K562 (cell line): Measurements from ENCODE around the gene MRPS5. TPM values are rescaled to one million over a fixed set of nuclear protein-coding genes. Genes with fewer than 3 reads are reported as not detected.

Source experiments
- ATAC-seq: fragments of 200-7000 bp; cut with Tn5 transposase; 3 replicates; pipeline ENCODE4 v1.9.1; 2020; ENCODE audit warnings: moderate library complexity
- BruUV-seq: library from RNA; stranded (reverse); fragments of 400-500 nt; replicated peaks from 2 replicates; lab custom pipeline; 2021; lab: Mats Ljungman, UMichigan
- CTCF ChIA-PET: fragments of 300-600 bp; formaldehyde crosslinking; extraction: SDS; loops from one replicate; lab custom pipeline; 2021; ENCODE audit warnings: low intra/inter-chr PET ratio; lab: Yijun Ruan, JAX
- POLR2A ChIA-PET: fragments of 300-600, 350-650 bp; sonication (Branson Sonifier 250); formaldehyde crosslinking; extraction: SDS; loops from one replicate; lab custom pipeline; 2021; ENCODE audit warnings: antibody characterized with exemption, inconsistent platforms; lab: Yijun Ruan, JAX
- DNase-seq, 4 experiments: peaks; one replicate each; pipeline versions ENCODE4 v3.0.0 to v3.0.0-alpha.2; 2011 to 2018; ENCODE audit warnings: low spot score in 3 of 4, mixed read lengths in 3 of 4; ENCODE audit errors: extremely low read depth in 1 of 4
- FAIRE-seq: peaks from 2 replicates; lab custom pipeline; 2011; peaks lifted over from hg19 to GRCh38; lab: Jason Lieb, UNC
- H2AFZ ChIP-seq: 2 replicates; pipeline ENCODE4 v1.6.0; 2011; ENCODE audit warnings: low read depth, low read length, control low read depth, inconsistent platforms
- H3K27ac ChIP-seq: fragments of 200-600 bp; 3 replicates; pipeline ENCODE4 v1.8.0; 2011; ENCODE audit warnings: low read depth, mild to moderate bottlenecking, control low read depth, inconsistent platforms, low read length, moderate library complexity, mixed read lengths; ENCODE audit errors: extremely low read depth
- H3K27me3 ChIP-seq, 2 experiments: fragments of 300-600 bp in 1 of 2; 2 replicates in 1 of 2; 3 replicates in 1 of 2; pipeline versions ENCODE4 v1.6.0 to v1.8.0; 2011; ENCODE audit warnings: inconsistent platforms in 2 of 2, low read length in 2 of 2, mild to moderate bottlenecking in 1 of 2, mixed read lengths in 1 of 2, moderate library complexity in 1 of 2; ENCODE audit not compliant: control insufficient read depth in 2 of 2, insufficient read depth in 2 of 2
- H3K36me3 ChIP-seq: fragments of 300-600 bp; 3 replicates; pipeline ENCODE4 v1.8.0; 2011; ENCODE audit warnings: mild to moderate bottlenecking, low read length, inconsistent platforms; ENCODE audit not compliant: control insufficient read depth, insufficient read depth
- H3K4me1 ChIP-seq, 2 experiments: fragments of 200-600 bp in 1 of 2; replicated peaks in 1 of 2; 2 replicates in 1 of 2; 3 replicates in 1 of 2; pipeline versions ENCODE4 v1.5.1 to v1.8.0; 2011; ENCODE audit warnings: inconsistent platforms in 2 of 2, low read length in 2 of 2, mild to moderate bottlenecking in 1 of 2, mixed read lengths in 1 of 2, moderate library complexity in 1 of 2; ENCODE audit not compliant: control insufficient read depth in 2 of 2, insufficient read depth in 2 of 2
- H3K4me2 ChIP-seq: 2 replicates; pipeline ENCODE4 v1.6.1; 2011; ENCODE audit warnings: low read length, control low read depth, inconsistent platforms, mixed read lengths; ENCODE audit not compliant: insufficient read depth
- H3K4me3 ChIP-seq: fragments of 200-600 bp; sonication (generic), shearing (Covaris generic); 2 replicates; pipeline ENCODE4 v1.5.1; 2016; ENCODE audit warnings: control low read depth, inconsistent platforms
- H3K79me2 ChIP-seq: fragments of 200-600 bp; 3 replicates; pipeline ENCODE4 v1.8.0; 2011; ENCODE audit warnings: low read length, inconsistent platforms; ENCODE audit not compliant: control insufficient read depth, insufficient read depth
- H3K9ac ChIP-seq, 2 experiments: 2 replicates each; pipeline versions ENCODE4 v1.6.0 to v1.6.1; 2011; ENCODE audit warnings: low read depth in 2 of 2, low read length in 2 of 2, control low read depth in 1 of 2, inconsistent platforms in 1 of 2, mild to moderate bottlenecking in 1 of 2, mixed read lengths in 1 of 2; ENCODE audit not compliant: insufficient read depth in 1 of 2
- H3K9me1 ChIP-seq: one replicate; pipeline ENCODE4 v1.6.0; 2011; ENCODE audit warnings: inconsistent platforms, mild to moderate bottlenecking, low read length, moderate library complexity; ENCODE audit not compliant: control insufficient read depth, insufficient read depth
- H3K9me3 ChIP-seq: replicated peaks from 2 replicates; pipeline ENCODE4 v1.5.1; 2011; ENCODE audit warnings: low read depth, low read length, inconsistent platforms; ENCODE audit not compliant: control insufficient read depth, insufficient read depth
- H4K20me1 ChIP-seq: replicated peaks from 2 replicates; pipeline ENCODE4 v1.6.1; 2011; ENCODE audit warnings: low read length, inconsistent platforms, mixed read lengths; ENCODE audit not compliant: control insufficient read depth, insufficient read depth
- CAMTA2 ChIP-seq: fragments of 250-450 bp; sonication (Bioruptor Pico); conservative IDR thresholded peaks from 2 replicates; pipeline ENCODE4 v1.5.1; 2022
- HOXB6 ChIP-seq: fragments of 250-450 bp; sonication (Bioruptor Pico); IDR thresholded peaks from 2 replicates; pipeline ENCODE4 v1.5.1; 2022; ENCODE audit warnings: mild to moderate bottlenecking, borderline replicate concordance
- RBM25 ChIP-seq: fragments of 200-400 bp; formaldehyde crosslinking; IDR thresholded peaks from 2 replicates; pipeline ENCODE4 v1.6.1; 2018; ENCODE audit warnings: low read length, low read depth, moderate library complexity; ENCODE audit not compliant: severe bottlenecking
- WGBS: fragments of 100-300 bp; shearing (Covaris generic); methylation state at CpG from one replicate; pipeline ENCODE4 v1.1.6; 2016; ENCODE audit warnings: low coverage, mixed read lengths; ENCODE audit not compliant: insufficient coverage; ENCODE audit errors: missing lambda C conversion rate; 5-methylcytosine and 5-hydroxymethylcytosine counted together
- in situ Hi-C: fragments of 300-500 bp; cut with MboI; formaldehyde crosslinking; loops from 4 replicates; pipeline ENCODE4 v1.15.0; 2018; ENCODE audit warnings: inconsistent platforms, mixed read lengths
- intact Hi-C: fragments of 100-400 bp; cut with micrococcal nuclease; formaldehyde crosslinking; loops from 2 replicates; pipeline ENCODE4 v1.14.2; 2022
- polyA plus RNA-seq, 8 experiments: library from polyadenylated mRNA; depleted of rRNA in 4 of 8; stranded (reverse) in 5 of 8; unstranded in 3 of 8; fragments of >200 nt; fragmentation: Nextera tagmentation in 2 of 8; fragmentation: Illumina TruSeq in 1 of 8; extraction: Ambion mirVana in 2 of 8; extraction: Trizol in 1 of 8; gene quantifications; 2 replicates each; pipeline versions ENCODE4 v1.2.1 to v1.2.3, GENCODE V29; 2011 to 2014; ENCODE audit warnings: inconsistent platforms in 1 of 8, missing spikeins in 1 of 8
- total RNA-seq, 7 experiments: library from RNA; depleted of rRNA in 6 of 7; stranded (reverse); fragments of >200 nt in 6 of 7; fragmentation: Illumina TruSeq in 2 of 7; extraction: Trizol in 2 of 7; gene quantifications; 2 replicates each; pipeline versions ENCODE4 v1.2.1 to v1.2.3, GENCODE V29; 2011 to 2021; ENCODE audit warnings: low replicate concordance in 1 of 7
- TF ChIP-seq, protein P1 (sequence below): fragments of 450-650 bp; conservative IDR thresholded peaks from 2 replicates; pipeline ENCODE4 v1.6.1; 2016; ENCODE audit warnings: missing genetic modification characterization, low read depth, mild to moderate bottlenecking, control low read depth, missing compliant biosample characterization
- TF ChIP-seq, protein P2 (sequence below): fragments of 450-650 bp; formaldehyde crosslinking; IDR thresholded peaks from 2 replicates; pipeline ENCODE4 v1.4.0; 2022; ENCODE audit warnings: missing genetic modification characterization

MRPS5 gene
- total and polyA plus RNA-seq, 9 of the 15 experiments (the other 6 are each of a cell fraction or from before 2014, with no cell fraction given), result 85.0 to 162 (median 118) TPM

DNA sequence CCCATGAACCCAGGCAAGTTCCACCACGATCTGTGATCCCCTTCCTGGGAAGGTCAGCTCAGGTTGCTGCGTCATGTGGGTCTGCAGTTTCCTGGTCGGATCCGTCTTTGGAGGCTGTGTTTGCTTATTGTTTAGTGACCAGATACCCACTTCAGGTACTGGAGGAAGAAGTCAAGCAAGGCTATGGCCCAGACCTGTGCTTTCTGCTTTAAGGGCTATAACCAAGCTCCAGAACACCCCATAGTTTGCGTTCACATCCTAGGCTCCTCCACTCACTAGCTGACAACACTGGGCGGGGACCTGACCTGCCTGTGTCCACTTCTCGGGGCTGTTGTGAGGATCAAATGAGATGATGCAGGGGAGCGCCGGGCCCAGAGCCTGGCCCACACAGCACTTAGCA is 52.1 kb downstream of the MRPS5 start:
- ChIA-PET POLR2A (no interaction called here), CTCF (no interaction called here)
- TF ChIP-seq, protein P1, sequence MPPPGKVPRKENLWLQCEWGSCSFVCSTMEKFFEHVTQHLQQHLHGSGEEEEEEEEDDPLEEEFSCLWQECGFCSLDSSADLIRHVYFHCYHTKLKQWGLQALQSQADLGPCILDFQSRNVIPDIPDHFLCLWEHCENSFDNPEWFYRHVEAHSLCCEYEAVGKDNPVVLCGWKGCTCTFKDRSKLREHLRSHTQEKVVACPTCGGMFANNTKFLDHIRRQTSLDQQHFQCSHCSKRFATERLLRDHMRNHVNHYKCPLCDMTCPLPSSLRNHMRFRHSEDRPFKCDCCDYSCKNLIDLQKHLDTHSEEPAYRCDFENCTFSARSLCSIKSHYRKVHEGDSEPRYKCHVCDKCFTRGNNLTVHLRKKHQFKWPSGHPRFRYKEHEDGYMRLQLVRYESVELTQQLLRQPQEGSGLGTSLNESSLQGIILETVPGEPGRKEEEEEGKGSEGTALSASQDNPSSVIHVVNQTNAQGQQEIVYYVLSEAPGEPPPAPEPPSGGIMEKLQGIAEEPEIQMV (tag), result no peak
- TF ChIP-seq, protein P2, sequence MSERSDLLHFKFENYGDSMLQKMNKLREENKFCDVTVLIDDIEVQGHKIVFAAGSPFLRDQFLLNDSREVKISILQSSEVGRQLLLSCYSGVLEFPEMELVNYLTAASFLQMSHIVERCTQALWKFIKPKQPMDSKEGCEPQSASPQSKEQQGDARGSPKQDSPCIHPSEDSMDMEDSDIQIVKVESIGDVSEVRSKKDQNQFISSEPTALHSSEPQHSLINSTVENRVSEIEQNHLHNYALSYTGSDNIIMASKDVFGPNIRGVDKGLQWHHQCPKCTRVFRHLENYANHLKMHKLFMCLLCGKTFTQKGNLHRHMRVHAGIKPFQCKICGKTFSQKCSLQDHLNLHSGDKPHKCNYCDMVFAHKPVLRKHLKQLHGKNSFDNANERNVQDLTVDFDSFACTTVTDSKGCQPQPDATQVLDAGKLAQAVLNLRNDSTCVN (CRISPR knock-in tag), result no peak
- TF ChIP-seq HOXB6 (CRISPR knock-in tag) (no peak), CAMTA2 (CRISPR knock-in tag) (no peak), RBM25 (no peak)
- H3K9me1 ChIP-seq, result no peaks in the 10 kb centered on the region
- no peak overlapping the region for H2AFZ ChIP-seq
- no peak overlapping the region for H3K27ac ChIP-seq
- DNase-seq (peak in 1 of 4 experiments; percentile 4), FAIRE-seq (no peak), ATAC-seq (peak; percentile 40; the same call in 2 of the 3 replicates)
- H3K9me3 ChIP-seq, result no peaks in the 10 kb centered on the region
- H3K9ac ChIP-seq, result no peak overlapping the region
- no peak overlapping the region; the same call in 1 of the 2 replicates for H3K4me2 ChIP-seq
- no peaks in the 10 kb centered on the region for H3K4me1 ChIP-seq
- no peak overlapping the region for H3K4me3 ChIP-seq
- H3K27me3 ChIP-seq, result peaks cover 15 to 28% of the 10 kb centered on the region in 2 experiments
- no TSS peak for BruUV-seq
- in situ Hi-C loops, result no loop called here
- H3K79me2 ChIP-seq, result no peaks in the 10 kb centered on the region
- intact Hi-C loops, result no loop called here
- H3K36me3 ChIP-seq, result no peaks in the 10 kb centered on the region
- H4K20me1 ChIP-seq, result no peaks in the 10 kb centered on the region
- WGBS, result 4% methylated on average over 9 of the region's 9 CpGs
